GM19397 (cell line): ENCODE results near the gene CEBPE.
"Not testable (repeated sequence)": the region's sequence is repeated elsewhere in the genome, so short reads cannot be mapped to it uniquely, and the experiment has no call there.

ENCODE experiments used
- ATAC-seq: cut with Tn5 transposase; IDR thresholded peaks from one replicate; pipeline ENCODE4 v1.9.1; 2021; ENCODE audit warnings: mild to moderate bottlenecking, moderate library complexity; ENCODE audit not compliant: unreplicated experiment

CEBPE gene

DNA sequence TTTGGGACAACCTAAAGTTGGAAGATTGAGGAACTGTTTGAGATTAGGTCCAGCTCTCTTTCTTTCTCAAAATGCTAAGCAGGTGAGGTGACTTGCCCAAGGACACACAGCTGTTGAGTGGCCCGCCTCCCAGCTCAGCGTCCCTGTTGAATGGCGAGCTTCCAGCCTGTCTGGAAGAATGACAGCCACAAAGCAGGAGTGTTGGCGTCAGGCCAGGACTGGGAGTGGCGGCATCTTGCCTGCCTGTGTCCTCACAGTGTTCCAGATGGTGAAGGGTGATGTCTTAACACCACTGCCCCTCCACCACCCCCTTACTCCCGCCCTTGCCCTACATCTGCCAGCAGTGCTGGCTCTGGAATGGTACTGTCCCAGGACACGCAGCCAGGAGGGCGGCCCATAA lies 4.4 kb upstream of the CEBPE start:
- ATAC-seq = no peak

DNA sequence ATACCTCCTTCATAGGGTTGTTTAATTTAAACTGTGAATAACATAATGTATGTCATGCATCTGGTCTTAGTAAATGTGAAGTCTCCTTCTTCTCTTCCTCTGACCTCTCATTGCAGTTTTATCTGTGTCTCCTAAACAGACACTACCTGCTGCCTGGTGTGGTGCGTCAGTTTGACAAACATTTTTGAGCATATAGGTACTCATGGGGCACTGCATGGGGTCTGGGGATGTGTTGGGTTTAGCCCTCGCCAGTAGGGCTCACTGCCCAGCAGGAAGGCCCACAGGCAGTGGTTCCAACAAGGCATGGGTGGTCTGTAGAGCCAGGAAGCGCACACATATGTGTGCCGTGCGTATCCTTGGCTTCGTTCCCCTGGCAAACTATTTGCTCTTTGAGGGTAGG lies 3.0 kb upstream of the CEBPE start:
- ATAC-seq = no peak

DNA sequence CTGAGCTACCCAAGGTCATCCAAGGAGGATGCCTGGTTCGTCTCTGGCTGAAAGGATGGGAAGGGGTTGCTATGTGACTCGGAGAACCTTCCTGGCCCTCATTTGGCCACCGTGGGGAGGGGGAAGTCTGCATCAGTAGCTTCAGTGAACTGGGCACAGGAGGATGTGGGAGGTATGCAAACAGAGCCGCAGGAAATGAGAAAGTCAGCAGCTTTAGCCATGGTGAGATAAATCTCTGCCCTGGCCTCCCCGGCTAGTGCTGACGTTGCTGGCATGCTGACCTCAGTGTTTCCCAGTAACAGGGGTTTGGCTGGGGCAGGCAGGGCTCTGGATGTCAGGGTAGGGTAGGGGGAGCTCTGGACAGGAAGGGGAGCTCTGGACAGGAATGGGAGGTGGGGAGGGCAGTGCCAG lies 2.3 kb upstream of the CEBPE start:
- no peak for ATAC-seq

DNA sequence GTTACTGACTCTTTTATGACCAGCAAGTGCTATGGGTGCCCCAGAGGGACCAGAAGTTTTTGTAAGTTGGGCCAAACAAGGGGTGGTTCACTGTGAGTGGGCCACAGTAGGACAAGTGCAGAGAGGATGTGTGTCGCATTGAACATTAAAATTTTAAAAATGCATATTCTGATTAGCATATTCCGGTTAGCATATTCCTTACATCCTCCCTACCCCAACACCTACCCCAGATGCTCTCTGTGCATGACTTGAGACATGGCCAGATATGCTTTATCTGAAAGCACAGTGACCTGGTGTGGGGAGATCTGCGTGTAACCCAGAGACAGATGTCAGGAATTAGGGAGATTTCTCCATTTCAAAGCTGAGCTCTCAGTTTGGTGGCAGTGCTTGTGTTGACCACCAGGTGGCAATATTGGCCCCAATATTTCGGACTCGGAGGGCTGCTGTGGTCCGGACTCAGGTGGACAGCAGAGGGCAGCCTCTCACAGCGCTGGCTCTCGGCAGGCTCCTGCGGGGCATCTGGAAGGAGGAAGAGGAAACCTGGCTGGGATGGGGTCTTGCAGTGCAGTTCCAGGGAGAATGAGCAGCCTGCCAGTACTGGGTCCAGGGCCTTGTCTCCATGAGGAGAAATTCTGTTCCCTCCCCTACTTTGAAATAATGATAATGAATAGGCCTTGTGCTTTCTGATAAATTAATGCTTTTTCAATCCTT lies 1.6 kb upstream of the CEBPE start:
- ATAC-seq = peak; percentile 61

DNA sequence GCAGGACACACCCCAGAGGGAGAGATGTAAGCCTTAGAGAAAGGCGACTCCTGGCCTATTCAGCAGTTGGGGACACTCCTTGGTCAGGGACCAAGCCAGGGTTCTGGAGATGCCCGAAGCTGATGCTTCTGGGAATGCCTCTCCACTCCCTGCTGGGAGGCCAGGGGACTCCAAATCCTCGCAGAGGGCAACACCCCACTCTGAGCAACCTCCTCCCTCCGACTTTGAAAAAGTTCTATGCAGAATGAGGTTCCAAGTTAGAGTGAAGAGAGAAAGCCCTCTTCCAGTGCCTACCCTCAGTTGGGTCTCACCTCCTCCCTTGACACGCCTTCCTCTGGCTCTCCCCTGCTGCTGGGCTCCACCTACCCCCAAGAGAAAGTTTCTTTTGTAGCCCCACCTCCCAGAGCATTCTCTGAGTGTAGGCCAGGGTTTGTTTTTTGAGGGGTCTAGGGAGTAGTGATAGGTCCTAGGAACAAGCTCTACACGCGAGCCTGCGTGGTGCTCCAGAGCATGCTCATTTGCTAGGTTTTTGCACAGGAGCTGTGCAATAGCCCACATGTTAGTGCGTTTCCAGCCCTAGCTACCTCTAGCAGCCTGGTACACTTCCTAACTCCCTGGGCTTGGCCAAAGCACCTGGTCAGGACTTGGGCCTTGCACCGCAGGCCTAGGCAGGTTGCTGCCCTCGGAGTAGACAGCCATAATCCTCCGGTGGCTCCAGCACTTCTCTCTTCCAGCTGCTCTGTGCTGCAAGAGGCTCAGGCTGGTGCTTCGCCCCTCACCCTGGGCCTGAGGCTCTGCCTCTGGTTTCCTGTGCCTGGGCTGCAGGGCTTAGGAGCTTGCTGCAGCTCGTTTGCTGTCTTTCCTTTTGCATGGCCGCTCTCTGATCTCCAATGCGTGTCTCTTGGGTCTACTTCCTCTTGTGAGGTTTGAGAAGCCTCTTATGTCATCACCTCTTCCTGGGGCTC lies 590 bp upstream of the CEBPE start:
- no peak for ATAC-seq

DNA sequence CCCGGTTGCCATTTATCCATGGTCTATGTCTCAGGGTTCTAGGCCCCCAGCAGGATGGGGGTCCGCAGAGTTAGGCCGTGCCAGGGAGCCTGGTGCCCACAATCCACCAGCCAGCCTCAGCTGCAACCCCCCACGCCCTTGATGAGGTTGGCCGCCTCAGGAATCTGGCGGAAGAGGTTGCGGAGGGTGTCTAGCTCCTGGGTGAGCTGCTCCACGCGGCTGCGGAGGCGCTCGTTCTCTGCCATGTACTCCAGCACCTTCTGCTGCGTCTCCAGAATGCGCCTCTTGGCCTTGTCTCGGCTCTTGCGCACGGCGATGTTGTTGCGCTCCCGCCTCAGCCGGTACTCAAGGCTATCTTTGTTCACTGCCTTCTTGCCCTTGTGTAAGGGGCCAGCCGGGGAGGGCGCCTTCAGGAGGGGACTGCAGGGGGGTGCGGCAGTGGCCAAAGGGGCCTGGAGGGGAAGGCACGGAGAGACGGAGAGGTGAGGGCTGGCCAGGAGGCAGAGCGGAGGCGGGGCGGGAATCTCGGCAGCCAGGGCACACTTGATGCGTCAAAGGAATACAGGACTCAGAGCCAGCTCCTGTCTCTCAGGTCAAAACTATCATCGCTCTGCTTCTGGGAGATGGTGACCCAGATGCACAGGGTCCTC lies 1.6 kb downstream of the CEBPE start:
- ATAC-seq = no peak

DNA sequence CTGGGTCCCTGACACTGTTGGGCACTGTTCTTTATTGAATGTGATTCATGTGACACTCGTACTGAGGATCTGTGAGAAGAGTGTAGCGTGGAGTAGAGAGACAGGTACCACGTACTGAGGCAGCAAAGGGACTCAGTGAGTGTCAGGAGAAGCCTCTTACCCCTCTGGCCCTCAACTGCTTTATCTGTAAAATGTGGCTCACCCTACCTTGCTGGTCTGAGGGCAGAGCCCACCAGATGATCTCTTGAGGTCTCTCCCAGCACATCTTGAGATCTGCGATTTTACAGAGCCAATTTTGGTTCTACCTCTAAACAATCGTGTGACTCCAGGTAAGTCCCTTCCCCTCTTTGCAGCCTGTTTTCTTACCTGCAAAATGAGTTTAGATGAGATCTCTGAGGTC lies 3.1 kb downstream of the CEBPE start:
- no peak for ATAC-seq

- no peak for ATAC-seq
These were observed 3.9 kb downstream of the CEBPE start for GRCh38 chr14:23115039-23115731.

DNA sequence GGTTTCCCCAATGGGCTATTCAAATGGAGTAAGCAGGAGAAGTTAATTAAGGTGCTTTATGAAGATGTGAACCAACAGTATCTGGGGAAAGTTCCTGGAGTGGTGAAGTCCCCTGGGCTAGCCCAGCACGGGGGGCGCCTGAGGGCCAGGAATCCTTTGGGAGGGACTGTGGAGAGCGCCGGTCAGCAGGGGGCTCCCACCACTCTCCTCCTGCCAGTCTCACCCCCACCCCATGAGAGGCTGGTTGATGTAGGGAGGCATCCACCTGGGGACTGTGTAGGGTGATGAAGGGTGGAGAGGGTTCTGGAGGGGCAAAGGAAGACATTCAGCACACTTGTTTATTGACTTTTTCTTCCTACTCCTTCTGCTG lies 4.4 kb downstream of the CEBPE start:
- ATAC-seq = no peak

DNA sequence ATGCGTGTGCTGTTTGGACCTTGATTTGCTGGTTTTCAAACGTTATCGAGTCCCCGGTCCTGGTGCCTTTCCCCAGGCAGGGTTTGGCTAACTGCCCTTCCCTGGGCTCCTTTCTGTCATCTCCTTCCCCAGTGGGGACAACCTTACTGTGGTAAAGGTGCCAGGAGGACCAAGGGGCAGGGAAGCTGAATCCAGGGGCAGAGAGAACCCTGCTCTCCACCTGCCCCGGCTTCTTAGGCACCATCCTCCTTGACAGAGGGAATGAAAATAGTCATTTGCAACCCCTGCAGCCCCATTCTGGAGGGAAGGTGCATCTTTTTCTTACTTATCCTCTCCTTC lies 5.0 kb downstream of the CEBPE start:
- ATAC-seq = no peak

DNA sequence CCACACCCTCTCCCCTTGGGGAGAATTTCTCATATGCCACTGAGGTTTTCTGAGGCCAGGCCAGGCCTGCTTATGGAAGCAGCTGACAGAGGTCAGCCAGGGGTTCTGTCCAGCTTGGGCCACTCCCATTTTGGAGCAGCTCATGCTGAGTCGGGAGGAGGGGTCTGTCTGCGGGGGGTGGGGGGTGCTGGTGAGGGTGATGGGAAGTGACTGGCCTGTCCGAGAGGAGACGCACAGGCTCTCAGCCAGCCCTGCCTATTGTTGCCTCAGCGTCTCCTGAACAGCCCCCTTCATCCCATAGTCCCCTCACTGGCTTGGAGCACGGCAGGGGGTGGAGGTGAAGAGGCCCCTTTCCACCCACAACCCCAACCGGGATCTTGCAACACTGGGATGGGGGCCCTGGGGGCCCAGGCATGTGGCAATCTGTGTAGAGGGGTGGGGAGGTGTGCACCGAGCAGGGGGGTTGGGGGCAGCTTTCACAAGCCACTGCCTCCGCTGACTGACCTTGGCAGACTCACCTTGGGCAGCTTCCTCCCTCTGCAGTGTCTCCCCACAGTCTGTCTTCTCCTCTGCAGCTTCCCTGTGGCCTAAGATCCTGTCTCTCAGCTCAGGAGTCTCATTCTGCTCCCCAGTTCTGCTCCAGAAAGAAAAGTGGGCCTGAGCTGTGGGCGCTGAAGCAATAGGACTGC lies 5.5 kb downstream of the CEBPE start:
- no peak for ATAC-seq

DNA sequence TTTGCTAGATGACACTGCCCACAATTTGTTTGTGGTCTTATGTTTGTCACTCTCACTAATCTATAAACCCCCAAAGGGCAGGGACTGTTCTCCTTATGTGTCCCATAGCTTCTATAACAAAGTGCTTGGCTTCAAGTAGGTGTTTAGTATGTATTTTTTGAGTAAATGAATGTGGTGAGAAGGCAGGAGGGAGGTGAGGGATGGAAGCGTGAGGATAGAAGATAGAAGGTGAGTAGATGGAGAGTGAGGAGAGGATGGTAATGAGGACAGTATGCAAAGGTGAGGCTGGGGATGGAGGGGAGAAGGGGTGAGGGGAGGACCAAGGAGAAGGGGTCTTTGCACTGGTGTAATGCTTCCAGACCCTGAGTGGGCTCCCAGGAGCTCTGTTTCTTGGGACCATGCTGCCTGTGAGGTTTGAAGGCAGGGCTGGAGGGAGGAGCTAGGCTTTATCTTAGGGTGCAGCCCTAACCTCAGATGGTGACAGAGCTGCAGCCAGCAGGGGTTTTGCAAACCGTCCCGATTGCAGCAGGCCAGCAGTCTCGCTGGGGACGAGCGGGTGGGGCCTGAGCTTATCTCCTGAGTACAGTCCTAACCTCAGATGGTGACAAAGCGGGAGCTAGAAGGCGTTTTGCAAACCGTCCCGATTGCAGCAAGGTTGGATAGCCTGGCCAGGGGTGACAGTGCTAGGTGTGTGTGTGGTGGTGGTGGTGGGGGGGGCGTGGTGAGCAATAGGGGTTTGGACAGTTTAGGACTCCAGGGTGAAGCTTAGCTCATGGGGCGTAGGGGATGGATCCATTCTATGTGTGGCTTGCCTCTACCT lies 6.5 kb downstream of the CEBPE start:
- no peak for ATAC-seq

- no peak for ATAC-seq
These were observed 8.3 kb downstream of the CEBPE start for GRCh38 chr14:23110579-23111365.

DNA sequence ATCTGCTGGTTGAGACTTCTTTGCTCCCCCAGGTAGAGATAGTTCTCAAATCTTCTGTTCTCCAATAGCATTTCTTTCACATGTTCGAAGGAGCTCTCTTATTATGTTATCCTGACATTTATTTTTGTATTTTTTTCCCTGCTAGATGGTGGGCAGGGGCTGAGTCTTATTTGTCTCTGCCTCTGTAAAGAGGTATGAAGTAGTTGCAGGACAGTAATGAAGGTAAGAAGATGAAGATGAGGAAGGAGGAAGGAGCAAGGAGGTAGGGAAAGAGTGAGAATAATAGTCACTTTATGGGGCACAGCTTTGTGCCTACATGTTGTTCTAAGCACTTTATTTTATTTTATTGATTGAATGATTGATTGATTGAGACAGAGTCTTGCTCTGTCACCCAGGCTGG lies 9.3 kb downstream of the CEBPE start:
- no peak for ATAC-seq

DNA sequence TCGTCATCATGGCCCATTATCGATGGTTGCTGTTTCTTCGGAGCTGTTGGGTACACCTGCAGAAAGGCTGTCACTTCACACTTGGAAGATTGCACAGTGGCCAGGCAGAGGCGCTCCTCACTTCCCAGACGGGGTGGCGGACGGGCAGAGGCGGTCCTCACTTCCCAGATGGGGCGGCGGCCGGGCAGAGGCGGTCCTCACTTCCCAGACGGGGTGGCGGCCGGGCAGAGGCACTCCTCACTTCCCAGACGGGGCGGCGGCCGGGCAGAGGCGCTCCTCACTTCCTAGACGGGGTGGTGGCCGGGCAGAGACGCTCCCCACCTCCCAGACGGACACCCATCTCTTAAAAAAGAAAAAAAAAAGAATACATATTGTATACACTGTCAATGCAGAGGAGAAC lies 10.9 kb downstream of the CEBPE start:
- ATAC-seq = not testable (repeated sequence)

DNA sequence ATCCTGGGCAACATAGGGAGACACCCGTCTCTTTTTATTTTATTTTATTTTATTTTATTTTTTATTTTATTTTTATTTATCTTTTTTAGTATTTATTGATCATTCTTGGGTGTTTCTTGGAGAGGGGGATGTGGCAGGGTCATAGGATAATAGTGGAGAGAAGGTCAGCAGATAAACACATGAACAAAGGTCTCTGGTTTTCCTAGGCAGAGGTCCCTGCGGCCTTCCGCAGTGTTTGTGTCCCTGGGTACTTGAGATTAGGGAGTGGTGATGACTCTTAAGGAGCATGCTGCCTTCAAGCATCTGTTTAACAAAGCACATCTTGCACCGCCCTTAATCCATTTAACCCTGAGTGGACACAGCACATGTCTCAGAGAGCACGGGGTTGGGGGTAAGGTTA lies 11.4 kb downstream of the CEBPE start:
- not testable (repeated sequence) for ATAC-seq

GRCh38 chr14:23106747-23107045 lies 12.4 kb downstream of the CEBPE start:
- no peak for ATAC-seq

- ATAC-seq = no peak
These were observed 13.7 kb downstream of the CEBPE start for GRCh38 chr14:23105348-23105824.
